NB4 (cell line): ENCODE results near the gene NIT1.

Source experiments
- MYC ChIP-seq: IDR thresholded peaks from 2 replicates; pipeline ENCODE4 v1.6.1; 2011; ENCODE audit warnings: low read depth, low read length
- POLR2A ChIP-seq: IDR thresholded peaks from 2 replicates; pipeline ENCODE4 v1.6.1; 2011; ENCODE audit warnings: mild to moderate bottlenecking; ENCODE audit not compliant: insufficient read length; ENCODE audit errors: extremely low read depth
- TF ChIP-seq, protein P1 (sequence below): IDR thresholded peaks from one replicate; pipeline ENCODE4 v1.5.1; 2012; ENCODE audit warnings: low read depth, low read length
- TF ChIP-seq, protein P2 (sequence below): IDR thresholded peaks from 2 replicates; pipeline ENCODE4 v1.6.1; 2011; ENCODE audit warnings: low read depth, low read length

DNA sequence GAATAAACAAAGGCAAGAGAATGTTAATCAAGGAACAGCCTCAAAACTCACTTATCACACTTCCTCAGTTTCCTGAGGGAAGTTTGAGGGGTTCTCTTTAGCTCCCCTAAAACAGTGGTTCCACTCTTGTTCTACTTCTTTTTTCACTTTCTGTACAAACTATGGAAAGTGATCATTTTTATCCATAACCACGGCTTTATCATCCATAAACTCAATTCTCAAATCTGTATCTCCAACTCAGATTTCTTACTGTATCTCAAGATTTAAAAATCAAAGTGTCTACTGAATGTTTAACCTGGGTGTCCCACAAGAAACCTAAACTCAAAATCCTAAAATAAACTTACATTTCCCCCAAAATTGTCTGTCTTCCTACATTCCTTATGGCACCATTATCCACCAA, 4.0 kb upstream of the NIT1 start:
- TF ChIP-seq, protein P1, sequence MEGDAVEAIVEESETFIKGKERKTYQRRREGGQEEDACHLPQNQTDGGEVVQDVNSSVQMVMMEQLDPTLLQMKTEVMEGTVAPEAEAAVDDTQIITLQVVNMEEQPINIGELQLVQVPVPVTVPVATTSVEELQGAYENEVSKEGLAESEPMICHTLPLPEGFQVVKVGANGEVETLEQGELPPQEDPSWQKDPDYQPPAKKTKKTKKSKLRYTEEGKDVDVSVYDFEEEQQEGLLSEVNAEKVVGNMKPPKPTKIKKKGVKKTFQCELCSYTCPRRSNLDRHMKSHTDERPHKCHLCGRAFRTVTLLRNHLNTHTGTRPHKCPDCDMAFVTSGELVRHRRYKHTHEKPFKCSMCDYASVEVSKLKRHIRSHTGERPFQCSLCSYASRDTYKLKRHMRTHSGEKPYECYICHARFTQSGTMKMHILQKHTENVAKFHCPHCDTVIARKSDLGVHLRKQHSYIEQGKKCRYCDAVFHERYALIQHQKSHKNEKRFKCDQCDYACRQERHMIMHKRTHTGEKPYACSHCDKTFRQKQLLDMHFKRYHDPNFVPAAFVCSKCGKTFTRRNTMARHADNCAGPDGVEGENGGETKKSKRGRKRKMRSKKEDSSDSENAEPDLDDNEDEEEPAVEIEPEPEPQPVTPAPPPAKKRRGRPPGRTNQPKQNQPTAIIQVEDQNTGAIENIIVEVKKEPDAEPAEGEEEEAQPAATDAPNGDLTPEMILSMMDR: no peak
- TF ChIP-seq POLR2A (no peak), MYC (no peak)
- TF ChIP-seq, protein P2, sequence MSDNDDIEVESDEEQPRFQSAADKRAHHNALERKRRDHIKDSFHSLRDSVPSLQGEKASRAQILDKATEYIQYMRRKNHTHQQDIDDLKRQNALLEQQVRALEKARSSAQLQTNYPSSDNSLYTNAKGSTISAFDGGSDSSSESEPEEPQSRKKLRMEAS: no peak
